K562 (cell line): Measurements from ENCODE around the gene KIF23. TPM values are rescaled to one million over a fixed set of nuclear protein-coding genes. Genes with fewer than 3 reads are reported as not detected.

Source experiments
- ATAC-seq: fragments of 200-7000 bp; cut with Tn5 transposase; 3 replicates; pipeline ENCODE4 v1.9.1; 2020; ENCODE audit warnings: moderate library complexity
- BruUV-seq: library from RNA; stranded (reverse); fragments of 400-500 nt; replicated peaks from 2 replicates; lab custom pipeline; 2021; lab: Mats Ljungman, UMichigan
- CTCF ChIA-PET: fragments of 300-600 bp; formaldehyde crosslinking; extraction: SDS; loops from one replicate; lab custom pipeline; 2021; ENCODE audit warnings: low intra/inter-chr PET ratio; lab: Yijun Ruan, JAX
- POLR2A ChIA-PET: fragments of 300-600, 350-650 bp; sonication (Branson Sonifier 250); formaldehyde crosslinking; extraction: SDS; loops from one replicate; lab custom pipeline; 2021; ENCODE audit warnings: antibody characterized with exemption, inconsistent platforms; lab: Yijun Ruan, JAX
- DNase-seq, 4 experiments: peaks; one replicate each; pipeline versions ENCODE4 v3.0.0 to v3.0.0-alpha.2; 2011 to 2018; ENCODE audit warnings: low spot score in 3 of 4, mixed read lengths in 3 of 4; ENCODE audit errors: extremely low read depth in 1 of 4
- FAIRE-seq: peaks from 2 replicates; lab custom pipeline; 2011; peaks lifted over from hg19 to GRCh38; lab: Jason Lieb, UNC
- H2AFZ ChIP-seq: 2 replicates; pipeline ENCODE4 v1.6.0; 2011; ENCODE audit warnings: low read depth, low read length, control low read depth, inconsistent platforms
- H3K27ac ChIP-seq: fragments of 200-600 bp; 3 replicates; pipeline ENCODE4 v1.8.0; 2011; ENCODE audit warnings: low read depth, mild to moderate bottlenecking, control low read depth, inconsistent platforms, low read length, moderate library complexity, mixed read lengths; ENCODE audit errors: extremely low read depth
- H3K27me3 ChIP-seq, 2 experiments: fragments of 300-600 bp in 1 of 2; 2 replicates in 1 of 2; 3 replicates in 1 of 2; pipeline versions ENCODE4 v1.6.0 to v1.8.0; 2011; ENCODE audit warnings: inconsistent platforms in 2 of 2, low read length in 2 of 2, mild to moderate bottlenecking in 1 of 2, mixed read lengths in 1 of 2, moderate library complexity in 1 of 2; ENCODE audit not compliant: control insufficient read depth in 2 of 2, insufficient read depth in 2 of 2
- H3K36me3 ChIP-seq: fragments of 300-600 bp; 3 replicates; pipeline ENCODE4 v1.8.0; 2011; ENCODE audit warnings: mild to moderate bottlenecking, low read length, inconsistent platforms; ENCODE audit not compliant: control insufficient read depth, insufficient read depth
- H3K4me1 ChIP-seq, 2 experiments: fragments of 200-600 bp in 1 of 2; replicated peaks in 1 of 2; 2 replicates in 1 of 2; 3 replicates in 1 of 2; pipeline versions ENCODE4 v1.5.1 to v1.8.0; 2011; ENCODE audit warnings: inconsistent platforms in 2 of 2, low read length in 2 of 2, mild to moderate bottlenecking in 1 of 2, mixed read lengths in 1 of 2, moderate library complexity in 1 of 2; ENCODE audit not compliant: control insufficient read depth in 2 of 2, insufficient read depth in 2 of 2
- H3K4me2 ChIP-seq: 2 replicates; pipeline ENCODE4 v1.6.1; 2011; ENCODE audit warnings: low read length, control low read depth, inconsistent platforms, mixed read lengths; ENCODE audit not compliant: insufficient read depth
- H3K4me3 ChIP-seq: fragments of 200-600 bp; sonication (generic), shearing (Covaris generic); 2 replicates; pipeline ENCODE4 v1.5.1; 2016; ENCODE audit warnings: control low read depth, inconsistent platforms
- H3K79me2 ChIP-seq: fragments of 200-600 bp; 3 replicates; pipeline ENCODE4 v1.8.0; 2011; ENCODE audit warnings: low read length, inconsistent platforms; ENCODE audit not compliant: control insufficient read depth, insufficient read depth
- H3K9ac ChIP-seq, 2 experiments: 2 replicates each; pipeline versions ENCODE4 v1.6.0 to v1.6.1; 2011; ENCODE audit warnings: low read depth in 2 of 2, low read length in 2 of 2, control low read depth in 1 of 2, inconsistent platforms in 1 of 2, mild to moderate bottlenecking in 1 of 2, mixed read lengths in 1 of 2; ENCODE audit not compliant: insufficient read depth in 1 of 2
- H3K9me1 ChIP-seq: one replicate; pipeline ENCODE4 v1.6.0; 2011; ENCODE audit warnings: inconsistent platforms, mild to moderate bottlenecking, low read length, moderate library complexity; ENCODE audit not compliant: control insufficient read depth, insufficient read depth
- H3K9me3 ChIP-seq: replicated peaks from 2 replicates; pipeline ENCODE4 v1.5.1; 2011; ENCODE audit warnings: low read depth, low read length, inconsistent platforms; ENCODE audit not compliant: control insufficient read depth, insufficient read depth
- H4K20me1 ChIP-seq: replicated peaks from 2 replicates; pipeline ENCODE4 v1.6.1; 2011; ENCODE audit warnings: low read length, inconsistent platforms, mixed read lengths; ENCODE audit not compliant: control insufficient read depth, insufficient read depth
- CHCHD3 ChIP-seq: fragments of 250-450 bp; sonication (Bioruptor Pico); IDR thresholded peaks from 2 replicates; pipeline ENCODE4 v2.1.2; 2022; ENCODE audit warnings: mild to moderate bottlenecking
- FOXA3 ChIP-seq, 2 experiments: fragments of 450-650 bp in 1 of 2; sonication (generic) in 1 of 2; formaldehyde crosslinking; IDR thresholded peaks in 1 of 2; conservative IDR thresholded peaks in 1 of 2; 2 replicates each; pipeline versions ENCODE4 v1.4.0 to v1.8.0; 2020 to 2022; ENCODE audit warnings: mild to moderate bottlenecking in 2 of 2, missing genetic modification reagents in 1 of 2
- FOXM1 ChIP-seq, 2 experiments: fragments of 450-650 bp in 1 of 2; sonication (generic) in 1 of 2; formaldehyde crosslinking in 1 of 2; IDR thresholded peaks; 2 replicates each; pipeline versions ENCODE4 v1.6.1 to v1.9.0; 2017 to 2022; ENCODE audit warnings: low read depth in 2 of 2, mild to moderate bottlenecking in 2 of 2, missing genetic modification reagents in 1 of 2, moderate library complexity in 1 of 2
- HMG20B ChIP-seq: fragments of 250-450 bp; sonication (Bioruptor Pico); IDR thresholded peaks from 2 replicates; pipeline ENCODE4 v1.5.0; 2021; ENCODE audit warnings: mild to moderate bottlenecking
- HSF4 ChIP-seq: fragments of 250-450 bp; sonication (Bioruptor Pico); IDR thresholded peaks from 2 replicates; pipeline ENCODE4 v2.1.2; 2022; ENCODE audit warnings: mild to moderate bottlenecking, moderate library complexity, borderline replicate concordance
- MEIS2 ChIP-seq: fragments of 450-650 bp; IDR thresholded peaks from 2 replicates; pipeline ENCODE4 v1.6.1; 2014; ENCODE audit warnings: mild to moderate bottlenecking; ENCODE audit not compliant: partially characterized antibody
- MYC ChIP-seq, 2 experiments: fragments of 250-450 bp in 1 of 2; sonication (Bioruptor Pico) in 1 of 2; IDR thresholded peaks; 2 replicates each; pipeline versions ENCODE4 v1.5.1 to v1.6.1; 2012 to 2021; ENCODE audit warnings: low read depth in 2 of 2, borderline replicate concordance in 1 of 2, improper control_type of control experiment in 1 of 2, low read length in 1 of 2, mild to moderate bottlenecking in 1 of 2, moderate library complexity in 1 of 2
- NBN ChIP-seq: fragments of 450-650 bp; IDR thresholded peaks from 2 replicates; pipeline ENCODE4 v1.6.1; 2016; ENCODE audit warnings: low read depth, mild to moderate bottlenecking
- NELFE ChIP-seq: IDR thresholded peaks from 2 replicates; pipeline ENCODE4 v1.6.1; 2011; ENCODE audit warnings: mild to moderate bottlenecking; ENCODE audit not compliant: insufficient read depth, insufficient read length
- SMC3 ChIP-seq: conservative IDR thresholded peaks from 2 replicates; pipeline ENCODE4 v1.6.1; 2011; ENCODE audit warnings: low read depth, low read length, improper control_type of control experiment; ENCODE audit not compliant: insufficient read depth
- SPI1 ChIP-seq: IDR thresholded peaks from 2 replicates; pipeline ENCODE4 v1.6.1; 2011; ENCODE audit warnings: low read depth, low read length, control low read depth, borderline replicate concordance
- TOE1 ChIP-seq, 2 experiments: fragments of 450-650 bp in 1 of 2; sonication (generic) in 1 of 2; formaldehyde crosslinking in 1 of 2; IDR thresholded peaks; 2 replicates each; pipeline versions ENCODE4 v1.7.1 to v1.8.0; 2016 to 2022; ENCODE audit warnings: borderline replicate concordance in 2 of 2, mild to moderate bottlenecking in 2 of 2, antibody characterized with exemption in 1 of 2, inconsistent platforms in 1 of 2, low read depth in 1 of 2, missing genetic modification reagents in 1 of 2, moderate library complexity in 1 of 2
- XRCC3 ChIP-seq: fragments of 450-650 bp; IDR thresholded peaks from 2 replicates; pipeline ENCODE4 v1.6.1; 2017; ENCODE audit warnings: mild to moderate bottlenecking, moderate library complexity
- ZNF12 ChIP-seq: sonication (generic); formaldehyde crosslinking; IDR thresholded peaks from 2 replicates; pipeline ENCODE4 v1.4.0; 2020; ENCODE audit warnings: mild to moderate bottlenecking, missing genetic modification reagents
- ZNF551 ChIP-seq: fragments of 250-450 bp; sonication (Bioruptor Pico); IDR thresholded peaks from 2 replicates; pipeline ENCODE4 v1.5.0; 2021; ENCODE audit warnings: mild to moderate bottlenecking, moderate library complexity
- WGBS: fragments of 100-300 bp; shearing (Covaris generic); methylation state at CpG from one replicate; pipeline ENCODE4 v1.1.6; 2016; ENCODE audit warnings: low coverage, mixed read lengths; ENCODE audit not compliant: insufficient coverage; ENCODE audit errors: missing lambda C conversion rate; 5-methylcytosine and 5-hydroxymethylcytosine counted together
- in situ Hi-C: fragments of 300-500 bp; cut with MboI; formaldehyde crosslinking; loops from 4 replicates; pipeline ENCODE4 v1.15.0; 2018; ENCODE audit warnings: inconsistent platforms, mixed read lengths
- intact Hi-C: fragments of 100-400 bp; cut with micrococcal nuclease; formaldehyde crosslinking; loops from 2 replicates; pipeline ENCODE4 v1.14.2; 2022
- polyA plus RNA-seq, 8 experiments: library from polyadenylated mRNA; depleted of rRNA in 4 of 8; stranded (reverse) in 5 of 8; unstranded in 3 of 8; fragments of >200 nt; fragmentation: Nextera tagmentation in 2 of 8; fragmentation: Illumina TruSeq in 1 of 8; extraction: Ambion mirVana in 2 of 8; extraction: Trizol in 1 of 8; gene quantifications; 2 replicates each; pipeline versions ENCODE4 v1.2.1 to v1.2.3, GENCODE V29; 2011 to 2014; ENCODE audit warnings: inconsistent platforms in 1 of 8, missing spikeins in 1 of 8
- total RNA-seq, 7 experiments: library from RNA; depleted of rRNA in 6 of 7; stranded (reverse); fragments of >200 nt in 6 of 7; fragmentation: Illumina TruSeq in 2 of 7; extraction: Trizol in 2 of 7; gene quantifications; 2 replicates each; pipeline versions ENCODE4 v1.2.1 to v1.2.3, GENCODE V29; 2011 to 2021; ENCODE audit warnings: low replicate concordance in 1 of 7
- TF ChIP-seq, protein P1 (sequence below), 2 experiments: fragments of 450-650 bp; IDR thresholded peaks; 2 replicates each; pipeline ENCODE4 v1.6.1; 2016

The KIF23 gene
- total and polyA plus RNA-seq, 9 of the 15 experiments (the other 6 are each of a cell fraction or from before 2014, with no cell fraction given): 29.4 to 58.2 (median 41.9) TPM

- WGBS: 95% methylated on average over 2 of the region's 2 CpGs
- H3K4me2 ChIP-seq: no peak overlapping the region
- no peaks in the 10 kb centered on the region for H3K9me1 ChIP-seq
- H2AFZ ChIP-seq: no peak overlapping the region
- no peak overlapping the region for H3K4me3 ChIP-seq
- H4K20me1 ChIP-seq: no peaks in the 10 kb centered on the region
- H3K27ac ChIP-seq: no peak overlapping the region
- H3K4me1 ChIP-seq: peaks cover 0 to 4% of the 10 kb centered on the region in 2 experiments; a peak in 1 of 5 replicates
- no TSS peak for BruUV-seq
- FAIRE-seq (no peak), ATAC-seq (no peak)
- no peaks in the 10 kb centered on the region for H3K9me3 ChIP-seq
- H3K27me3 ChIP-seq: no peaks in the 10 kb centered on the region
- ChIA-PET CTCF (no interaction called here), POLR2A (interaction anchor here (0.8 to 1.2 kb wide), 2 partner anchors 8 to 29 kb away, joined by 4 read pairs; no protein-coding TSS in a partner anchor)
- intact Hi-C loops (no loop called here), in situ Hi-C loops (no loop called here)
- no peak overlapping the region; a peak in 1 of 4 replicates for H3K9ac ChIP-seq
- TF ChIP-seq ZNF551 (CRISPR knock-in tag) (no peak), HSF4 (CRISPR knock-in tag) (no peak), SPI1 (no peak), CHCHD3 (no peak), FOXA3 (CRISPR knock-in tag; conservative IDR thresholded peaks at IDR 0.05 in 1 of 2, IDR thresholded peaks at IDR 0.05 in 1 of 2) (no peak), NELFE (no peak), ZNF12 (CRISPR knock-in tag) (no peak), XRCC3 (no peak), SMC3 (no peak), MEIS2 (no peak), MYC (IDR thresholded peaks at IDR 0.05; ENCODE audit: low read depth, low read length) (no peak), MYC (CRISPR knock-in tag; IDR thresholded peaks at IDR 0.05; ENCODE audit: borderline replicate concordance, low read depth) (no peak), TOE1 (IDR thresholded peaks at IDR 0.05; ENCODE audit: borderline replicate concordance) (no peak), TOE1 (CRISPR knock-in tag; IDR thresholded peaks at IDR 0.05; ENCODE audit: borderline replicate concordance, low read depth) (no peak), NBN (no peak), FOXM1 (IDR thresholded peaks at IDR 0.05; ENCODE audit: low read depth) (no peak), FOXM1 (CRISPR knock-in tag; IDR thresholded peaks at IDR 0.05; ENCODE audit: low read depth) (no peak), HMG20B (CRISPR knock-in tag) (no peak)
- TF ChIP-seq, protein P1, sequence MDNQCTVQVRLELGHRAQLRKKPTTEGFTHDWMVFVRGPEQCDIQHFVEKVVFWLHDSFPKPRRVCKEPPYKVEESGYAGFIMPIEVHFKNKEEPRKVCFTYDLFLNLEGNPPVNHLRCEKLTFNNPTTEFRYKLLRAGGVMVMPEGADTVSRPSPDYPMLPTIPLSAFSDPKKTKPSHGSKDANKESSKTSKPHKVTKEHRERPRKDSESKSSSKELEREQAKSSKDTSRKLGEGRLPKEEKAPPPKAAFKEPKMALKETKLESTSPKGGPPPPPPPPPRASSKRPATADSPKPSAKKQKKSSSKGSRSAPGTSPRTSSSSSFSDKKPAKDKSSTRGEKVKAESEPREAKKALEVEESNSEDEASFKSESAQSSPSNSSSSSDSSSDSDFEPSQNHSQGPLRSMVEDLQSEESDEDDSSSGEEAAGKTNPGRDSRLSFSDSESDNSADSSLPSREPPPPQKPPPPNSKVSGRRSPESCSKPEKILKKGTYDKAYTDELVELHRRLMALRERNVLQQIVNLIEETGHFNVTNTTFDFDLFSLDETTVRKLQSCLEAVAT (IDR thresholded peaks at IDR 0.05): no peak
- TF ChIP-seq, all 486 proteins: peak for 0
- peaks cover 67% of the 10 kb centered on the region for H3K36me3 ChIP-seq
- peaks cover 10% of the 10 kb centered on the region; the same call in 2 of the 3 replicates for H3K79me2 ChIP-seq
- DNase-seq: no peak
These were observed 32.8 kb downstream of the KIF23 start for GRCh38 chr15:69446953-69447352.
